ENCODE measurements around the gene SPR.

The SPR gene

DNA sequence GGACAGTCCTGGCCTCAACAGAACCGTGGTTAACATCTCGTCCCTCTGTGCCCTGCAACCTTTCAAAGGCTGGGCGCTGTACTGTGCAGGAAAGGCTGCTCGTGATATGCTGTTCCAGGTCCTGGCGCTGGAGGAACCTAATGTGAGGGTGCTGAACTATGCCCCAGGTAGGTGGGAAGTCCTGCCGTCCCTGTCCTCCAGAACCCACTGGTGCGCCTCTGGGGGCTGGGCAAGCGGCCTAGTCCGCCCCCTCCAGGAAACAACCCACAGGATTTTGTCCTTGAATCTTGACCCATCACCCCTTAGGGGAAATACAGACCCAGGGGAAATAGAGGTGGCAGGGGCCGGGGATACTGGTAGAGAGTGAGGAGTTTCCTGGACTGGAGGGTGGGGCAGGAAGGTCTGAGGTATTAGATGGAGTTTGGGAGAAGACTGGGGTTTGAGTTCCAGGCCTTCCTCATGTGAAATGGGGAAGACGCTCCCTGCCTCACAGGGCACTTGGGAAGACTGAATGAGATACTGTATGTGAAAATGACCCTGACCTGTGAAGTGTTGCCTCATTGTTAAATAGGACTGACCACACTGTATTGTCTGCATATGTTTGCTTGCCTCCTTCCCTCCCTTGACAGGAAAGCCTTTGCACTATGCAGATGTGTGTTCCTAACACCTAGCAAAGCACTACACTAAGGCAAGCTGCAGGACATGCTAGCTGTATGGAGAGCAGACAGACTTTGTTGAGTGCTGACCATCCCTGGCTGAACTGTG lies 1.4 kb downstream of the SPR start:
- DNase-seq (ENCODE audit: low spot score): no peak
- no peaks in the 10 kb centered on the region for H3K9me3 ChIP-seq (ENCODE audit: severe bottlenecking)
- no peaks in the 10 kb centered on the region for H3K4me1 ChIP-seq (ENCODE audit: insufficient read depth, poor library complexity, severe bottlenecking)
- TF ChIP-seq, protein P1, sequence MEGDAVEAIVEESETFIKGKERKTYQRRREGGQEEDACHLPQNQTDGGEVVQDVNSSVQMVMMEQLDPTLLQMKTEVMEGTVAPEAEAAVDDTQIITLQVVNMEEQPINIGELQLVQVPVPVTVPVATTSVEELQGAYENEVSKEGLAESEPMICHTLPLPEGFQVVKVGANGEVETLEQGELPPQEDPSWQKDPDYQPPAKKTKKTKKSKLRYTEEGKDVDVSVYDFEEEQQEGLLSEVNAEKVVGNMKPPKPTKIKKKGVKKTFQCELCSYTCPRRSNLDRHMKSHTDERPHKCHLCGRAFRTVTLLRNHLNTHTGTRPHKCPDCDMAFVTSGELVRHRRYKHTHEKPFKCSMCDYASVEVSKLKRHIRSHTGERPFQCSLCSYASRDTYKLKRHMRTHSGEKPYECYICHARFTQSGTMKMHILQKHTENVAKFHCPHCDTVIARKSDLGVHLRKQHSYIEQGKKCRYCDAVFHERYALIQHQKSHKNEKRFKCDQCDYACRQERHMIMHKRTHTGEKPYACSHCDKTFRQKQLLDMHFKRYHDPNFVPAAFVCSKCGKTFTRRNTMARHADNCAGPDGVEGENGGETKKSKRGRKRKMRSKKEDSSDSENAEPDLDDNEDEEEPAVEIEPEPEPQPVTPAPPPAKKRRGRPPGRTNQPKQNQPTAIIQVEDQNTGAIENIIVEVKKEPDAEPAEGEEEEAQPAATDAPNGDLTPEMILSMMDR (IDR thresholded peaks at IDR 0.05; ENCODE audit: poor library complexity, severe bottlenecking): no peak
- no peaks in the 10 kb centered on the region for H3K27me3 ChIP-seq (ENCODE audit: insufficient read depth, poor library complexity, severe bottlenecking)
- H3K27ac ChIP-seq (ENCODE audit: poor library complexity, severe bottlenecking): no peak overlapping the region
- no peak for ATAC-seq (ENCODE audit: low read depth)
- H3K4me3 ChIP-seq (ENCODE audit: severe bottlenecking): no peak overlapping the region
- H3K36me3 ChIP-seq (ENCODE audit: low read depth): no peaks in the 10 kb centered on the region

DNA sequence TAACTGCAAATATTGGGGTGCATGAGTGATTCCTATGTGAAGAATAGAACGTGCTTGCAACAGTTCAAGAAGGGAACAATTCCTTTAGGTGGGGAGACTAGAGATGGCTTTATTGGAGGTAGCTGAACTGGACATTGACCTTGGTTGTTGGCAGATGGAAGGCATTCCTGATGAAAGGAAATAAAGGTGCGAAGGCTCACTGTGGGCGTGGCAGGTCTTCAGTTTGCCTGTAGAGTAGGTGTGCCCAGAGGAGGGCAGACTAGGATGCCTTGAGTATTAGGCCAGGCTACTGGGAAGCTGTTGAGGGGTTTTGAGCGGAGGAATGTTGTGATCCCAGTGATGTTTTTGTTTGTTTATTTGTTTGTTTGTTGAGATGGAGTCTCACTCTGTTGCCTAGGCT lies 2.8 kb downstream of the SPR start:
- TF ChIP-seq, protein P1 (IDR thresholded peaks at IDR 0.05; ENCODE audit: poor library complexity, severe bottlenecking): no peak
- no peak for DNase-seq (ENCODE audit: low spot score)
- Histone ChIP-seq H3K36me3 (ENCODE audit: low read depth) (no peaks in the 10 kb centered on the region), H3K4me1 (ENCODE audit: insufficient read depth, poor library complexity, severe bottlenecking) (peaks cover 5% of the 10 kb centered on the region), H3K27me3 (ENCODE audit: insufficient read depth, poor library complexity, severe bottlenecking) (no peaks in the 10 kb centered on the region), H3K4me3 (ENCODE audit: severe bottlenecking) (no peak overlapping the region), H3K27ac (ENCODE audit: poor library complexity, severe bottlenecking) (no peak overlapping the region), H3K9me3 (ENCODE audit: severe bottlenecking) (no peaks in the 10 kb centered on the region)
- ATAC-seq (ENCODE audit: low read depth): no peak

DNA sequence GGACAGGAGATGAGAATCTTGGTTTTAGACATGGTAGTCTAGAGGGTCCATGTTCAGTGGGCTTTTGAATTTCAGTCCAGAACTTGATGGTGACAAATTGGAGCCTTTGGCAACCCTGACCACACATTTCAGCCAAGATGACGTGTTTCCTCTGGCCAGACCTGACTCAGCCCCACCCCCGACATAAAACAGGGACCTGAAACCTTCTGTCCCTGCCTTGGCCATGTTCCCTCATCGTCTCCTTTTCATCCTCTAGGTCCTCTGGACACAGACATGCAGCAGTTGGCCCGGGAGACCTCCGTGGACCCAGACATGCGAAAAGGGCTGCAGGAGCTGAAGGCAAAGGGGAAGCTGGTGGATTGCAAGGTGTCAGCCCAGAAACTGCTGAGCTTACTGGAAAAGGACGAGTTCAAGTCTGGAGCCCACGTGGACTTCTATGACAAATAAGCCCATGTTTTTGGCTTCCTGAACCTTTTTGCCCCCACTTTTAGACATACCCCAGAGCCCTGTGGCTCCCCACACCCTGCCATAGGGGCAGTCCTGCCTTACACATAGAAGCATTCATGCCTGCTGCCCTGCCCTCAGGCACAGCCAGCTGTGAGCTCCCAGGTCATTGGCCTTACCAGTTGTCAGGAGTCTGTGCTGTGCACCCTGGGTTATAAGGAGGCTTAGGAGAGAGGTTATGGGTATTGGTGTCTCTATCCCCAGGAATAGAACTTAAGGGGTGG lies 4.0 kb downstream of the SPR start:
- Histone ChIP-seq H3K4me3 (ENCODE audit: severe bottlenecking) (no peak overlapping the region), H3K9me3 (ENCODE audit: severe bottlenecking) (no peaks in the 10 kb centered on the region), H3K27ac (ENCODE audit: poor library complexity, severe bottlenecking) (no peak overlapping the region), H3K4me1 (ENCODE audit: insufficient read depth, poor library complexity, severe bottlenecking) (peaks cover 5% of the 10 kb centered on the region), H3K27me3 (ENCODE audit: insufficient read depth, poor library complexity, severe bottlenecking) (no peaks in the 10 kb centered on the region), H3K36me3 (ENCODE audit: low read depth) (no peaks in the 10 kb centered on the region)
- no peak for ATAC-seq (ENCODE audit: low read depth)
- DNase-seq (ENCODE audit: low spot score): no peak
- TF ChIP-seq, protein P1 (IDR thresholded peaks at IDR 0.05; ENCODE audit: poor library complexity, severe bottlenecking): no peak

DNA sequence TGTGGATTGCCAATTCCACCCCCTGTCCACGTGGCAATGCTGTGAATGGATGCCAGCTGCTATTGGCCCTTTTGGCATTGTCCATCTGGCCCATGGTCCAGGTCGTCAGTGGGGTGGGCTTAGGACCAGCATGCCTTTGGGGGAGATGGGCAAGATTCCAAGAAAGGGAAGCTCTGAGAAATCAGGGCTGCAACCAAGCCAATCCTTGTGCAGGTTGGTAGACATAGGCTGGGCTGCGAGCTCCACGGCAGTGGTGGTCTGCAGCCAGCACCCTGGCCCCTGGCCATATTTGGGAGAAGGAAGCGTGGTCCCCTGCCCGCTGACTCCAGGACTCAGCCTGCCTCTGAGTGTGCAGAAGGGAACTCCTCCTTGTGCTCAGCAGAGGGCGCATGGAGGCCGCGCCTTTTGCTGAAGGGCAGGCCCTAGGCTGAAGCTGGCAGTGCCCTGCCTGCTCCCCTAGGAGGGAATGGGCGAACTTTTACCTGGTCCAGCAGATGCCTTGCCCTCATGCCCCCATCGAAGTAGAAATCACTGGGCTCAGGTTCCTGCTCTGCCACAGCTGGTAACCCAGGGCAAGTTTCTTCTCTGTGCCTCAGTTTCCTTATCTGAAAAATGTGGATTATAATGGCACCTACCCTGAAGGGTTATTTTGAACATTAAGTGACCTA lies 5.4 kb downstream of the SPR start:
- H3K9me3 ChIP-seq (ENCODE audit: severe bottlenecking): no peaks in the 10 kb centered on the region
- ATAC-seq (ENCODE audit: low read depth) (peak; percentile 85), DNase-seq (ENCODE audit: low spot score) (no peak)
- no peaks in the 10 kb centered on the region for H3K27me3 ChIP-seq (ENCODE audit: insufficient read depth, poor library complexity, severe bottlenecking)
- no peaks in the 10 kb centered on the region for H3K36me3 ChIP-seq (ENCODE audit: low read depth)
- TF ChIP-seq, protein P1 (IDR thresholded peaks at IDR 0.05; ENCODE audit: poor library complexity, severe bottlenecking): peak; percentile 76
- no peak overlapping the region for H3K27ac ChIP-seq (ENCODE audit: poor library complexity, severe bottlenecking)
- no peak overlapping the region for H3K4me3 ChIP-seq (ENCODE audit: severe bottlenecking)
- H3K4me1 ChIP-seq (ENCODE audit: insufficient read depth, poor library complexity, severe bottlenecking): peaks cover 5% of the 10 kb centered on the region
